ENCODE data around the gene C1QTNF1. TPM values are rescaled to one million over a fixed set of nuclear protein-coding genes. Genes with fewer than 3 reads are reported as not detected.

The C1QTNF1 gene
- total RNA-seq, 1 donor from 2014 or later, result 0.26 TPM

- Mint-ChIP-seq H3K27me3 (ENCODE audit: unreplicated experiment) (peaks cover 4% of the 10 kb centered on the region), H3K9me3 (ENCODE audit: unreplicated experiment) (no peaks in the 10 kb centered on the region), H3K4me1 (ENCODE audit: unreplicated experiment) (peaks cover 9% of the 10 kb centered on the region), H3K27ac (ENCODE audit: unreplicated experiment) (no peak overlapping the region), H3K4me3 (ENCODE audit: unreplicated experiment) (no peak overlapping the region), H3K36me3 (ENCODE audit: low read depth, unreplicated experiment) (peaks cover 17% of the 10 kb centered on the region)
- DNase-seq (ENCODE audit: low spot score), result no peak
- no peak for TF ChIP-seq CTCF (IDR thresholded peaks at IDR 0.05; ENCODE audit: unreplicated experiment)
Measured at GRCh38 chr17:78991017-78991738, 32.8 kb upstream of the C1QTNF1 start.

GRCh38 chr17:78991906-78992532 is 31.9 kb upstream of the C1QTNF1 start:
- Mint-ChIP-seq H3K36me3 (ENCODE audit: low read depth, unreplicated experiment) (peaks cover 19% of the 10 kb centered on the region), H3K27ac (ENCODE audit: unreplicated experiment) (no peak overlapping the region), H3K9me3 (ENCODE audit: unreplicated experiment) (no peaks in the 10 kb centered on the region), H3K4me1 (ENCODE audit: unreplicated experiment) (peaks cover under 1% of the 10 kb centered on the region), H3K27me3 (ENCODE audit: unreplicated experiment) (peaks cover 5% of the 10 kb centered on the region), H3K4me3 (ENCODE audit: unreplicated experiment) (no peak overlapping the region)
- TF ChIP-seq CTCF (IDR thresholded peaks at IDR 0.05; ENCODE audit: unreplicated experiment), result no peak
- DNase-seq (ENCODE audit: low spot score), result no peak

- Mint-ChIP-seq H3K27ac (ENCODE audit: unreplicated experiment) (peak overlapping the region; percentile 42), H3K4me1 (ENCODE audit: unreplicated experiment) (no peaks in the 10 kb centered on the region), H3K36me3 (ENCODE audit: low read depth, unreplicated experiment) (peaks cover 21% of the 10 kb centered on the region), H3K9me3 (ENCODE audit: unreplicated experiment) (no peaks in the 10 kb centered on the region), H3K4me3 (ENCODE audit: unreplicated experiment) (peak overlapping the region; percentile 66), H3K27me3 (ENCODE audit: unreplicated experiment) (peaks cover 5% of the 10 kb centered on the region)
- no peak for DNase-seq (ENCODE audit: low spot score)
- no peak for TF ChIP-seq CTCF (IDR thresholded peaks at IDR 0.05; ENCODE audit: unreplicated experiment)
Measured at GRCh38 chr17:78992542-78993212, 31.3 kb upstream of the C1QTNF1 start.

- peak; percentile 85 for TF ChIP-seq CTCF (IDR thresholded peaks at IDR 0.05; ENCODE audit: unreplicated experiment)
- Mint-ChIP-seq H3K4me1 (ENCODE audit: unreplicated experiment) (no peaks in the 10 kb centered on the region), H3K36me3 (ENCODE audit: low read depth, unreplicated experiment) (peaks cover 21% of the 10 kb centered on the region), H3K4me3 (ENCODE audit: unreplicated experiment) (peak overlapping the region; percentile 66), H3K27ac (ENCODE audit: unreplicated experiment) (no peak overlapping the region), H3K9me3 (ENCODE audit: unreplicated experiment) (no peaks in the 10 kb centered on the region), H3K27me3 (ENCODE audit: unreplicated experiment) (peaks cover 8% of the 10 kb centered on the region)
- DNase-seq (ENCODE audit: low spot score), result peak; percentile 76
Measured at GRCh38 chr17:78993241-78993956, 30.6 kb upstream of the C1QTNF1 start.
